Upper lobe of left lung (tissue), 4 donors: ENCODE measurements around the gene SFR1.

Source experiments
- CTCF ChIP-seq, 6 experiments: fragments of 450-650 bp in 4 of 6; fragments of 200-600 bp in 2 of 6; sonication (generic) in 2 of 6; IDR thresholded peaks; one replicate each; pipeline ENCODE4 v1.5.1; 2016 to 2019; ENCODE audit warnings: antibody characterized with exemption in 6 of 6
- EP300 ChIP-seq, 4 donors: sonication (generic); formaldehyde crosslinking; IDR thresholded peaks; one replicate each; pipeline ENCODE4 v1.5.1; 2017; ENCODE audit warnings: antibody characterized with exemption in 4 of 4, control low read depth in 2 of 4
- POLR2A ChIP-seq, 4 donors: fragments of 450-650 bp; IDR thresholded peaks; one replicate each; pipeline ENCODE4 v1.5.1; 2016 to 2017; ENCODE audit warnings: antibody characterized with exemption in 4 of 4, mild to moderate bottlenecking in 2 of 4
- POLR2AphosphoS5 ChIP-seq, 2 donors: sonication (generic); formaldehyde crosslinking; IDR thresholded peaks; one replicate each; pipeline ENCODE4 v1.5.1; 2017; ENCODE audit warnings: antibody characterized with exemption in 2 of 2

DNA sequence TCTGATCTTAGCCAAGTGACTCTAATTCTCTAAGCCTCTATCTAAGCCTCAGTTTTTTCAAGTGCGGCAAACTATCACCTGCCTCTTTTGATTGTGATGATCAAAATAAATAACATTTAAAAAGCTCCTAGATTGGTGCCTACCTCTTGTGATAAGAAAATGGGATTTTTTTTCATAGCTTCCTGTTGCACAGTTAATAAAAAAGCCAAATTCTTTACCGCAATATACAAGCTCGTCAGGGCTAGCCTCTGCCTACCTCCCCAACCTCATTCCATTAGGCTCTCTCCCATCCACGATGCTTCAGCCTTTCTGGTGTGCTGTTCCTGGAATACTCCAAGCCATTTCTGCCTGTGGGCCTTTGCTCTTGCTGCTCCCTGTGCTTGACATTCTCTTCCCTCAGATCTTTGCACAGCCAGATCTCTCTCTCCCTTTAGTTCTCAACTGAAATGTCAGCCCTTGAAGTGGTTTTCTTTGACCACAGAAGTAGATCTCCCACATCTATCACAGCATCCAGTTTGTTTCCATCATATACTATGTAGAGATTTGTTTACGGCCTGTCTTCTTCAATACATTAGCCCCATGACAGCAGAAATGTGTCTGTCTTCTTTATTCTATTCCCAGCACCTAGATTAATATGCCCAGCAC lies 48.8 kb downstream of the SFR1 start:
- no peak for TF ChIP-seq EP300 (IDR thresholded peaks at IDR 0.05)
- TF ChIP-seq POLR2AphosphoS5 (IDR thresholded peaks at IDR 0.05): no peak
- no peak for TF ChIP-seq POLR2A (IDR thresholded peaks at IDR 0.05)
- TF ChIP-seq CTCF (IDR thresholded peaks at IDR 0.05): no peak
